Suprapubic skin (tissue), 4 donors: ENCODE results near the gene LAMTOR4.

Source experiments
- EP300 ChIP-seq: sonication (generic); formaldehyde crosslinking; IDR thresholded peaks from one replicate; pipeline ENCODE4 v1.6.1; 2017; ENCODE audit warnings: antibody characterized with exemption
- POLR2A ChIP-seq, 2 donors: fragments of 450-650 bp; IDR thresholded peaks; one replicate each; pipeline ENCODE4 v1.6.1; 2017; ENCODE audit warnings: antibody characterized with exemption in 2 of 2, mild to moderate bottlenecking in 2 of 2, moderate library complexity in 2 of 2
- POLR2AphosphoS5 ChIP-seq, 3 donors: sonication (generic); formaldehyde crosslinking; IDR thresholded peaks; one replicate each; pipeline ENCODE4 v1.6.1; 2017; ENCODE audit warnings: antibody characterized with exemption in 3 of 3
- TF ChIP-seq, protein P1 (sequence below), 2 donors: fragments of 200-600 bp in 1 of 2; fragments of 450-650 bp in 1 of 2; sonication (generic) in 1 of 2; IDR thresholded peaks; one replicate each; pipeline ENCODE4 v1.5.1; 2016 to 2019; ENCODE audit warnings: antibody characterized with exemption in 2 of 2, mild to moderate bottlenecking in 1 of 2, moderate library complexity in 1 of 2

DNA sequence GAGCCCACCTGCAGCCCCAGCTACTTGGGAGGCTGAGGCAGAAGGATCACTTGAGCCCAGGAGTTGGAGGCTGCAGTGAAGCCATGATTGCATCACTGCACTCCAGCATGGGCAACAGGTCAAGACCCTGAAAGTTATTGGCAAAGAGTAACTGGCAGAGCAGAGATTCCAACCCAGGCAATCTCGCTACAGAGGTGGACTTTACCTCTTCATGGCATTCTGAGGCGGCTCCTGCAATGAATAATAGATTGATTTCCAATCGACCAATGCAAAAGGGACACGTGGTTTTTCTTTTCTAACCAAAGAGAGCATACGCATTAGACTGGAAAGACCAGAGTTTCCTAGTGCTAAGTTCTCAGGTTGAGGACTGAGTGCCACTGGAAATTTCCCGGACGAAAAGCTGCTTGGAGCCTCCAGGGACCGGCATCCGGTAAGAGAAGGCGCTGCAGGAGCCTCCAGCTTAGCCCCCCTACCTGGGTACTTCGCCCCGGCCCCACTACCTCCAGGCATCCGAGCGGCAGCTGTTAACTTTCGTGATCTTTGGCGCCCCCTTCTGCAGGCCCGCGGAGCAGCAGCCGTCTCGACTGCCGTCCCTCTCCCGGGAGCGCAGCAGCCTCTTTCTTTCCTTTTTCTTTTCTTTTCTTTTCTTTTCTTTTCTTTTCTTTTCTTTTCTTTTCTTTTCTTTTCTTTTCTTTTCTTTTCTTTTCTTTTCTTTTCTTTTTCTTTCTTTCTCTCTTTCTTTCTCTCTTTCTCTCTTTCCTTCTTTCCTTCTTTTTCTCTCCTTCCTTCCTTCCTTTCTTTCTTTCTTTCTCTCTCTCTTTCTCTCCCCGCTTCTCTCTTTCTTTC is 17.9 kb upstream of the LAMTOR4 start:
- TF ChIP-seq, protein P1, sequence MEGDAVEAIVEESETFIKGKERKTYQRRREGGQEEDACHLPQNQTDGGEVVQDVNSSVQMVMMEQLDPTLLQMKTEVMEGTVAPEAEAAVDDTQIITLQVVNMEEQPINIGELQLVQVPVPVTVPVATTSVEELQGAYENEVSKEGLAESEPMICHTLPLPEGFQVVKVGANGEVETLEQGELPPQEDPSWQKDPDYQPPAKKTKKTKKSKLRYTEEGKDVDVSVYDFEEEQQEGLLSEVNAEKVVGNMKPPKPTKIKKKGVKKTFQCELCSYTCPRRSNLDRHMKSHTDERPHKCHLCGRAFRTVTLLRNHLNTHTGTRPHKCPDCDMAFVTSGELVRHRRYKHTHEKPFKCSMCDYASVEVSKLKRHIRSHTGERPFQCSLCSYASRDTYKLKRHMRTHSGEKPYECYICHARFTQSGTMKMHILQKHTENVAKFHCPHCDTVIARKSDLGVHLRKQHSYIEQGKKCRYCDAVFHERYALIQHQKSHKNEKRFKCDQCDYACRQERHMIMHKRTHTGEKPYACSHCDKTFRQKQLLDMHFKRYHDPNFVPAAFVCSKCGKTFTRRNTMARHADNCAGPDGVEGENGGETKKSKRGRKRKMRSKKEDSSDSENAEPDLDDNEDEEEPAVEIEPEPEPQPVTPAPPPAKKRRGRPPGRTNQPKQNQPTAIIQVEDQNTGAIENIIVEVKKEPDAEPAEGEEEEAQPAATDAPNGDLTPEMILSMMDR (IDR thresholded peaks at IDR 0.05) = peak; percentile 72 to 81
- TF ChIP-seq EP300 = no peak
- TF ChIP-seq POLR2A (IDR thresholded peaks at IDR 0.05) = no peak
- TF ChIP-seq POLR2AphosphoS5 (IDR thresholded peaks at IDR 0.05) = no peak
